DND-41 (cell line): ENCODE results near the gene AUTS2.

ENCODE experiments used
- EZH2 ChIP-seq: IDR thresholded peaks from 3 replicates; pipeline ENCODE4 v1.6.1; 2012; ENCODE audit warnings: borderline replicate concordance, low read depth, mild to moderate bottlenecking, moderate library complexity, low read length, inconsistent platforms; ENCODE audit not compliant: severe bottlenecking
- TF ChIP-seq, protein P1 (sequence below): IDR thresholded peaks from 2 replicates; pipeline ENCODE4 v1.5.1; 2012; ENCODE audit warnings: borderline replicate concordance, low read length, moderate library complexity, mild to moderate bottlenecking; ENCODE audit not compliant: poor library complexity, severe bottlenecking; ENCODE audit errors: extremely low read depth

DNA sequence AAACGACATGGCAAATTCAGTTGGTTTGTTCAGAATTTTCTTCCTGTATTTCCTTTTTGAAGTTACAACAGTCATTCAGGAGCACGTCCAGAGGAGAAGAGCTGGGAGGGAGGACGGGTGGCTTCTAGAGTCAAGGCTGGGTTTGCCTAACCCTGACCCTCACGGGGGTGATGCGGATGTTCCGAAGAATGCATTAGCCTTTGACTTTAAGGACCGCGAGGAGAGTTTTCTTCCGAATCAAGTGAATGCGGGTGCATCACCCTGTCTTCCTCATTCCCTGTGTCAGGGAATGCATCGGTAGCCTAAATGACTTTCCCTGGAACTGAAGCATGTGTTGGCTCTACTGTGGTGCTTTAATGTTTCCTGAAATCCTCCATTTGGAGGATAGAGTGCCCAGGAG lies 1137.0 kb downstream of the AUTS2 start:
- TF ChIP-seq, protein P1, sequence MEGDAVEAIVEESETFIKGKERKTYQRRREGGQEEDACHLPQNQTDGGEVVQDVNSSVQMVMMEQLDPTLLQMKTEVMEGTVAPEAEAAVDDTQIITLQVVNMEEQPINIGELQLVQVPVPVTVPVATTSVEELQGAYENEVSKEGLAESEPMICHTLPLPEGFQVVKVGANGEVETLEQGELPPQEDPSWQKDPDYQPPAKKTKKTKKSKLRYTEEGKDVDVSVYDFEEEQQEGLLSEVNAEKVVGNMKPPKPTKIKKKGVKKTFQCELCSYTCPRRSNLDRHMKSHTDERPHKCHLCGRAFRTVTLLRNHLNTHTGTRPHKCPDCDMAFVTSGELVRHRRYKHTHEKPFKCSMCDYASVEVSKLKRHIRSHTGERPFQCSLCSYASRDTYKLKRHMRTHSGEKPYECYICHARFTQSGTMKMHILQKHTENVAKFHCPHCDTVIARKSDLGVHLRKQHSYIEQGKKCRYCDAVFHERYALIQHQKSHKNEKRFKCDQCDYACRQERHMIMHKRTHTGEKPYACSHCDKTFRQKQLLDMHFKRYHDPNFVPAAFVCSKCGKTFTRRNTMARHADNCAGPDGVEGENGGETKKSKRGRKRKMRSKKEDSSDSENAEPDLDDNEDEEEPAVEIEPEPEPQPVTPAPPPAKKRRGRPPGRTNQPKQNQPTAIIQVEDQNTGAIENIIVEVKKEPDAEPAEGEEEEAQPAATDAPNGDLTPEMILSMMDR: no peak
- no peak for TF ChIP-seq EZH2
